Measurements from ENCODE around the gene PHACTR1. TPM values are rescaled to one million over a fixed set of nuclear protein-coding genes. Genes with fewer than 3 reads are reported as not detected.

PHACTR1 gene
- total RNA-seq, 2 donors from 2014 or later, result 6.0 to 12.9 TPM

GRCh38 chr6:13217206-13217905 is 500.8 kb downstream of the PHACTR1 start:
- ATAC-seq (no peak), DNase-seq (no peak)
- no peaks in the 10 kb centered on the region for H3K27me3 ChIP-seq
- intact Hi-C loops (cut with DNase I), result no loop called here
- H3K36me3 ChIP-seq (replicated peaks in 1 of 2; ENCODE audit: insufficient read depth in 1 of 2, low read depth in 2 of 2), result no peaks in the 10 kb centered on the region
- no peaks in the 10 kb centered on the region for H3K9me3 ChIP-seq
- H3K4me1 ChIP-seq, result no peaks in the 10 kb centered on the region
- 56 to 65% methylated on average over 4 of the region's 4 CpGs for WGBS, 2 donors
- TF ChIP-seq POLR2A (IDR thresholded peaks at IDR 0.05) (no peak), CTCF (IDR thresholded peaks at IDR 0.05) (no peak)
- H3K4me3 ChIP-seq, result no peak overlapping the region
- no peak overlapping the region for H3K27ac ChIP-seq

- ATAC-seq (no peak), DNase-seq (no peak)
- no peak for TF ChIP-seq CTCF (IDR thresholded peaks at IDR 0.05)
- no peak for TF ChIP-seq POLR2A (IDR thresholded peaks at IDR 0.05)
- no peaks in the 10 kb centered on the region for H3K36me3 ChIP-seq (replicated peaks in 1 of 2; ENCODE audit: insufficient read depth in 1 of 2, low read depth in 2 of 2)
- H3K4me3 ChIP-seq, result no peak overlapping the region
- WGBS, 2 donors, result 92 to 96% methylated on average over 3 of the region's 3 CpGs
- no peaks in the 10 kb centered on the region for H3K9me3 ChIP-seq
- intact Hi-C loops (cut with DNase I), result no loop called here
- H3K4me1 ChIP-seq, result no peaks in the 10 kb centered on the region
- no peak overlapping the region for H3K27ac ChIP-seq
- no peaks in the 10 kb centered on the region for H3K27me3 ChIP-seq
These were observed 503.7 kb downstream of the PHACTR1 start for GRCh38 chr6:13220266-13220665.

- intact Hi-C loops (cut with DNase I), result no loop called here
- no peaks in the 10 kb centered on the region for H3K27me3 ChIP-seq
- no peaks in the 10 kb centered on the region for H3K9me3 ChIP-seq
- no peak for TF ChIP-seq CTCF (IDR thresholded peaks at IDR 0.05)
- TF ChIP-seq POLR2A (IDR thresholded peaks at IDR 0.05), result no peak
- DNase-seq (no peak), ATAC-seq (no peak)
- no peaks in the 10 kb centered on the region for H3K36me3 ChIP-seq (replicated peaks in 1 of 2; ENCODE audit: insufficient read depth in 1 of 2, low read depth in 2 of 2)
- WGBS, 2 donors, result 82 to 85% methylated on average over 4 of the region's 4 CpGs
- H3K4me1 ChIP-seq, result no peaks in the 10 kb centered on the region
- no peak overlapping the region for H3K27ac ChIP-seq
- H3K4me3 ChIP-seq, result no peak overlapping the region
These were observed 505.5 kb downstream of the PHACTR1 start for GRCh38 chr6:13222048-13222447.

GRCh38 chr6:13226071-13226470 is 509.5 kb downstream of the PHACTR1 start:
- Histone ChIP-seq H3K9me3 (no peaks in the 10 kb centered on the region), H3K27ac (no peak overlapping the region), H3K4me3 (no peak overlapping the region), H3K27me3 (no peaks in the 10 kb centered on the region), H3K36me3 (replicated peaks in 1 of 2; ENCODE audit: insufficient read depth in 1 of 2, low read depth in 2 of 2) (no peaks in the 10 kb centered on the region), H3K4me1 (no peaks in the 10 kb centered on the region)
- ATAC-seq (no peak), DNase-seq (no peak)
- intact Hi-C loops (cut with DNase I), result no loop called here
- WGBS, 2 donors, result 83 to 89% methylated on average over 2 of the region's 2 CpGs
- TF ChIP-seq POLR2A (IDR thresholded peaks at IDR 0.05) (no peak), CTCF (IDR thresholded peaks at IDR 0.05) (no peak)
